Measurements from ENCODE around the gene MTRF1L.

MTRF1L gene, protein sequence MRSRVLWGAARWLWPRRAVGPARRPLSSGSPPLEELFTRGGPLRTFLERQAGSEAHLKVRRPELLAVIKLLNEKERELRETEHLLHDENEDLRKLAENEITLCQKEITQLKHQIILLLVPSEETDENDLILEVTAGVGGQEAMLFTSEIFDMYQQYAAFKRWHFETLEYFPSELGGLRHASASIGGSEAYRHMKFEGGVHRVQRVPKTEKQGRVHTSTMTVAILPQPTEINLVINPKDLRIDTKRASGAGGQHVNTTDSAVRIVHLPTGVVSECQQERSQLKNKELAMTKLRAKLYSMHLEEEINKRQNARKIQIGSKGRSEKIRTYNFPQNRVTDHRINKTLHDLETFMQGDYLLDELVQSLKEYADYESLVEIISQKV

DNA sequence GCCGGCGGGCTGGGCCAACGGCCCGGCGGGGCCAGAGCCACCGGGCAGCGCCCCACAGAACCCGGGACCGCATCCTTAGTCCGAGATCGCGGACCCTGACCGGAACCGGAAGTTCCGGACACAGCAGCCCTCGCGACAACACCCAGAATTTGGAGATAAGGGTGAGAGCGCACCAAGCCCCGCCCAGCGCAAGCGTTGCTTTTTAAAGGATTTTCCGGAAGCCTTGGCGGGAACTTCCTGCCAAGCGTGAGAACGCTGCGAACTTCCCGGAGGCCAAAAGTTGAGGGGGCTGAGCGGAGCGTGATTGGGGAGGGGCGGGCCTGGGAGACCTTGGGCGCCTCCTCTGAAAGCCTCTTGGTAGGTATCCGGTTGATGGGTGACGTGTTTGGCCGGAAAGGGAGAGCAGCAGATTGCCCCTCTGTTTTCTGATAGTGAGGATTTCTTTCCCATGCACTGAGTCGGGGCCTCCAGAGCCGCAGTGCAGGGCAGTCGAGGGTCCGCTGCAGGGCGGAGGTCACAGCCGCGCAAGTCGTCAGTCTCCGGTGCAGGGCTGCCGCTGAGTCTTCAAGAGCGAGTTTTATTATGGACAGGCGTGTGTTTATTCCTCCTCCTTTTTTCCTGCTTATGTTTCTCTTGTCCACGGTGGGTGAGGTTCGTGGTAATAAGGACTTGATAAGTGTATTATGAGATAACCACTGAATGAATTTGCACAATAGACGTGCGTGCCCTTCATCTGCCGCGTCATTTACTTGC is at the start of gene MTRF1L:
Gene MTRF1L, minus strand, starts transcription at position 97 of the 753 bp plus-strand sequence. Its CDS starts 24 bp downstream, at position 73.
- TF ChIP-seq SUZ12 (IDR thresholded peaks at IDR 0.05; ENCODE audit: extremely low read depth, insufficient read depth, insufficient read length) (no peak), YY1 (IDR thresholded peaks at IDR 0.05; ENCODE audit: insufficient read depth, insufficient read length) (no peak), ZNF274 (IDR thresholded peaks at IDR 0.05; ENCODE audit: low read depth, low read length) (no peak)
- peaks cover 2% of the 10 kb centered on the region for H3K4me1 ChIP-seq (ENCODE audit: insufficient read depth, insufficient read length)
- peak; percentile 85 for DNase-seq (ENCODE audit: low read depth, low spot score)
- H3K36me3 ChIP-seq (ENCODE audit: insufficient read depth, insufficient read length, low read length) = peaks cover 22% of the 10 kb centered on the region
- no peaks in the 10 kb centered on the region for H3K27me3 ChIP-seq (ENCODE audit: insufficient read depth, insufficient read length)
- peak within 1 kb of the TSS; percentile 91 for H3K9ac ChIP-seq (ENCODE audit: insufficient read length, low read depth)
- H3K9me3 ChIP-seq (ENCODE audit: insufficient read depth, low read length) = no peaks in the 10 kb centered on the region
- peak within 1 kb of the TSS; percentile 88 for H3K4me3 ChIP-seq (ENCODE audit: insufficient read length, low read depth)

DNA sequence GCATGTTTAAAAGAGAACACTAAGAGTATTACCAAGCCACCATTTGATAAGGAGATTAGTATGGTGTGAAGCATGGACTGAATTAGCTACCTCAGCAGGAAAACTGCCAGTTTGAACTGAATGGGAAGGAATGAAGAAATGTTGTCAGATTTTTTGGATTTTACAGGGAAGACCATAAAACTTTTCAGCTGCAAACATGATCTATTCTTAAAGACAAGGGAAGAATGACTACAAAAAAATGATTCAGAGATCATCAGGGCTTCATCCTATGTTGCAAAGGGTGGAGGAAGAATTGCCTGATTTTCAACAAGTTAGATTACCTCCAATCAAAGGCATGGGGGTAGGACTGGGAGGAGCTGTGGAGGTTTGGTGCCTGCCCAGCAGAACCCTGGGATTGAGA is 49.3 kb upstream of the MTRF1L start:
- H3K27me3 ChIP-seq (ENCODE audit: insufficient read depth, insufficient read length) = no peaks in the 10 kb centered on the region
- H3K4me1 ChIP-seq (ENCODE audit: insufficient read depth, insufficient read length) = no peaks in the 10 kb centered on the region
- TF ChIP-seq YY1 (IDR thresholded peaks at IDR 0.05; ENCODE audit: insufficient read depth, insufficient read length) (no peak), ZNF274 (IDR thresholded peaks at IDR 0.05; ENCODE audit: low read depth, low read length) (no peak)
- no peak for DNase-seq (ENCODE audit: low read depth, low spot score)
- H3K4me3 ChIP-seq (ENCODE audit: insufficient read length, low read depth) = no peak overlapping the region
- H3K36me3 ChIP-seq (ENCODE audit: insufficient read depth, insufficient read length, low read length) = no peaks in the 10 kb centered on the region
- H3K9ac ChIP-seq (ENCODE audit: insufficient read length, low read depth) = no peak overlapping the region
- no peaks in the 10 kb centered on the region for H3K9me3 ChIP-seq (ENCODE audit: insufficient read depth, low read length)

DNA sequence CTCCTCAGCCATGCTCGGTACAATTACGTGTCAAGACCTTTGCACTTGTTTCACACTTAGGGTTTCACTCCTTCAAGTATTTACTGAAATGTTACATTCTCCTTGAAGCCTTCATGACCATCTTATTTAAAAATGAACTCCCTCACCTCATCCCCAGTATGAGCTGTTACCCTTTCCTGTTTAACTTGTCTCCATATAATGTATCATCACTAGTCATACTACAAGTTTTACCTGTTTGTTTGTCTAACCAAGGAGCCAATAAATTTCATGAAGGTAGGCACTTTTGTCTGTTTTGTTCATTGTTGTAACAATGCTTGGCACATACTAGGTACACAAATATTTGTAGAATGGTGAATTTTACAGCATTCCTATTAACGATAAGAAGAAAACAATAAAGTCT is 46.1 kb upstream of the MTRF1L start:
- Histone ChIP-seq H3K4me1 (ENCODE audit: insufficient read depth, insufficient read length) (no peaks in the 10 kb centered on the region), H3K9ac (ENCODE audit: insufficient read length, low read depth) (no peak overlapping the region), H3K27me3 (ENCODE audit: insufficient read depth, insufficient read length) (no peaks in the 10 kb centered on the region), H3K9me3 (ENCODE audit: insufficient read depth, low read length) (no peaks in the 10 kb centered on the region), H3K36me3 (ENCODE audit: insufficient read depth, insufficient read length, low read length) (no peaks in the 10 kb centered on the region), H3K4me3 (ENCODE audit: insufficient read length, low read depth) (no peak overlapping the region)
- DNase-seq (ENCODE audit: low read depth, low spot score) = no peak
- no peak for TF ChIP-seq YY1 (IDR thresholded peaks at IDR 0.05; ENCODE audit: insufficient read depth, insufficient read length)
- no peak for TF ChIP-seq SUZ12 (IDR thresholded peaks at IDR 0.05; ENCODE audit: extremely low read depth, insufficient read depth, insufficient read length)
- no peak for TF ChIP-seq ZNF274 (IDR thresholded peaks at IDR 0.05; ENCODE audit: low read depth, low read length)

DNA sequence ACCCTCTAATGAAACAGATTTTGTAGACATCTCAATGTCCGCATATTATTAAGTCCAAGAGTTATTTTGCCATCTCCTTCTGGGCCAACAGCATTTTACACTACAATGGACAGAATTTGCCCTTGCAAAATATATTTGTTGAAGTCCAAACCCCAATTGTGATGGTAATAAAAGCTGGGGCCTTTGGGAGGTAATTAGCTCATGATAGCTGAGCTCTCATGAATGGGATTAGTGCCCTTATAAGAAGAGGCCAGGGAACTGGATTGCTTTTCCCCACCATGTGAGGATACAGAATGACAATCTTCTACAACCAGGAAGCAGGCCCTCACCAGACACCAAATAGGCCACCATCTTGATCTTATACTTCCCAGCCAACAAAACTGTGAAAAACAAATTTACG is 44.9 kb upstream of the MTRF1L start:
- no peak for DNase-seq (ENCODE audit: low read depth, low spot score)
- Histone ChIP-seq H3K9ac (ENCODE audit: insufficient read length, low read depth) (no peak overlapping the region), H3K4me3 (ENCODE audit: insufficient read length, low read depth) (no peak overlapping the region), H3K4me1 (ENCODE audit: insufficient read depth, insufficient read length) (no peaks in the 10 kb centered on the region), H3K9me3 (ENCODE audit: insufficient read depth, low read length) (no peaks in the 10 kb centered on the region), H3K36me3 (ENCODE audit: insufficient read depth, insufficient read length, low read length) (no peaks in the 10 kb centered on the region), H3K27me3 (ENCODE audit: insufficient read depth, insufficient read length) (no peaks in the 10 kb centered on the region)
- TF ChIP-seq SUZ12 (IDR thresholded peaks at IDR 0.05; ENCODE audit: extremely low read depth, insufficient read depth, insufficient read length) (no peak), YY1 (IDR thresholded peaks at IDR 0.05; ENCODE audit: insufficient read depth, insufficient read length) (no peak), ZNF274 (IDR thresholded peaks at IDR 0.05; ENCODE audit: low read depth, low read length) (no peak)

DNA sequence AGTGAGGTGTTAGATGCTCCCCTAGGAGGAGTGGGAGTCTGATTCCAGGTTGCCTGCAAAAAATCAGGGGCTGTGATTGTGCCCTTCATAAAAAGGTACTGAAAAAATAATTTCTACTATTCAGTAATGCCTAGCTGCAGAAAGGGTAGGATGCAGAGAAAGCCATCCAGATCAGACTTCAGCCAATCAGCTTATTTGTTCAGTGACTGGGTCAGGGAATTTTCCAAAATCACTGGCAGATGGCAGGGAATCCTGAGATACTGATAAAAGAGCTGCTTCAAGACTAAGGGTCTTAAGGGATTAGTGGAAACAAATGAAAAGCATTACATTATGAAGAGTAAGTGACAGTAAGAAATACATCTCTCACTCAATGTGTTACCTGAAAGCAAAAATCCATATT is 42.8 kb upstream of the MTRF1L start:
- Histone ChIP-seq H3K36me3 (ENCODE audit: insufficient read depth, insufficient read length, low read length) (no peaks in the 10 kb centered on the region), H3K9me3 (ENCODE audit: insufficient read depth, low read length) (no peaks in the 10 kb centered on the region), H3K9ac (ENCODE audit: insufficient read length, low read depth) (no peak overlapping the region), H3K4me1 (ENCODE audit: insufficient read depth, insufficient read length) (no peaks in the 10 kb centered on the region), H3K4me3 (ENCODE audit: insufficient read length, low read depth) (no peak overlapping the region), H3K27me3 (ENCODE audit: insufficient read depth, insufficient read length) (no peaks in the 10 kb centered on the region)
- no peak for DNase-seq (ENCODE audit: low read depth, low spot score)
- TF ChIP-seq ZNF274 (IDR thresholded peaks at IDR 0.05; ENCODE audit: low read depth, low read length) (no peak), SUZ12 (IDR thresholded peaks at IDR 0.05; ENCODE audit: extremely low read depth, insufficient read depth, insufficient read length) (no peak), YY1 (IDR thresholded peaks at IDR 0.05; ENCODE audit: insufficient read depth, insufficient read length) (no peak)

DNA sequence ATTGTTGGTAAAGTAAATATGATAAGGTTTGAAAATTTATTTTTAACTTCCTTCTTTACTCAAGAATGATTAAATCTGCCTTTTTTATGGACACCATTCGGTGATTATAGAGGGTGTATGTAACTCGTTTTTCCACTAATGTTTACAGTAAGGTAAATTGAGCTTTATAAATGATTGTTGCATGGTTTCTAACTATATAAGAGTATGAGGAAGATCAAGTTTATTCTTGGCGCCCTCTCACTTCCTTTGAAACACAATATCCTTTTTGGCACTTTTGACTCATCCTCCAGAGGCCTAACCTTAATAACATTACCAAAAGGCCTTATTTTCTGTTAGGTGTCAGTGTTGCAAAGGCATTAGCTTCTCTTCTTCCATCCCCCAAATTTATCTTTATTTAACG is 41.8 kb upstream of the MTRF1L start:
- no peak overlapping the region for H3K4me3 ChIP-seq (ENCODE audit: insufficient read length, low read depth)
- DNase-seq (ENCODE audit: low read depth, low spot score) = no peak
- no peak for TF ChIP-seq SUZ12 (IDR thresholded peaks at IDR 0.05; ENCODE audit: extremely low read depth, insufficient read depth, insufficient read length)
- no peak for TF ChIP-seq YY1 (IDR thresholded peaks at IDR 0.05; ENCODE audit: insufficient read depth, insufficient read length)
- no peak for TF ChIP-seq ZNF274 (IDR thresholded peaks at IDR 0.05; ENCODE audit: low read depth, low read length)
- H3K4me1 ChIP-seq (ENCODE audit: insufficient read depth, insufficient read length) = no peaks in the 10 kb centered on the region
- no peaks in the 10 kb centered on the region for H3K9me3 ChIP-seq (ENCODE audit: insufficient read depth, low read length)
- H3K27me3 ChIP-seq (ENCODE audit: insufficient read depth, insufficient read length) = no peaks in the 10 kb centered on the region
- H3K9ac ChIP-seq (ENCODE audit: insufficient read length, low read depth) = no peak overlapping the region
- no peaks in the 10 kb centered on the region for H3K36me3 ChIP-seq (ENCODE audit: insufficient read depth, insufficient read length, low read length)

DNA sequence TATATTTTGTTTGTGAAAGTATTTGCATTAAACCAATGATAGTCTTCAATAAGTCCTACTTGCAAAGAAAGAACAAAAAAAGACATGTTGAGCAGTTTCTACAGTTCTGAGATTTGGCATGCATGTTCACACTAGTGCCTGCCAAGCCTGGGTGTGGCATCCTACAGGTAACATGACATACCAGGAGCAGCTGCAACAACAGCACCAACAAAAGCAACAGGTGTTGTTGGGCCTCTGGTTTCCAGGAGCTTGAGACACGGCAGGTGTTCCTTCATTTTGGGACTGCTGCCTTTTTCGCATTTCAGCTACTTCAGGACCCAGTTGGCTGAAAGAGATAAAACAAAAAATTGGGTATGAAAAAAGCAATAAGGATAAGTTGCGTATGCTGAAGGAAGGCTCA is 41.2 kb upstream of the MTRF1L start:
- no peaks in the 10 kb centered on the region for H3K36me3 ChIP-seq (ENCODE audit: insufficient read depth, insufficient read length, low read length)
- no peak overlapping the region for H3K9ac ChIP-seq (ENCODE audit: insufficient read length, low read depth)
- no peaks in the 10 kb centered on the region for H3K27me3 ChIP-seq (ENCODE audit: insufficient read depth, insufficient read length)
- no peak for DNase-seq (ENCODE audit: low read depth, low spot score)
- H3K4me1 ChIP-seq (ENCODE audit: insufficient read depth, insufficient read length) = no peaks in the 10 kb centered on the region
- H3K9me3 ChIP-seq (ENCODE audit: insufficient read depth, low read length) = no peaks in the 10 kb centered on the region
- H3K4me3 ChIP-seq (ENCODE audit: insufficient read length, low read depth) = no peak overlapping the region
- TF ChIP-seq ZNF274 (IDR thresholded peaks at IDR 0.05; ENCODE audit: low read depth, low read length) (no peak), SUZ12 (IDR thresholded peaks at IDR 0.05; ENCODE audit: extremely low read depth, insufficient read depth, insufficient read length) (no peak), YY1 (IDR thresholded peaks at IDR 0.05; ENCODE audit: insufficient read depth, insufficient read length) (no peak)

All from NT2/D1 (cell line).